ENCODE results near the gene KIF1A.
"Not testable (repeated sequence)": the region's sequence is repeated elsewhere in the genome, so short reads cannot be mapped to it uniquely, and the experiment has no call there.

KIF1A gene

GRCh38 chr2:240683980-240684728 lies 135.9 kb downstream of the KIF1A start:
- H3K4me1 ChIP-seq (ENCODE audit: control insufficient read depth, insufficient read depth, low read length, unreplicated experiment); H3K4me3 ChIP-seq (ENCODE audit: low read depth, low read length); H3K27ac ChIP-seq (ENCODE audit: low read depth, low read length); H2AFZ ChIP-seq (ENCODE audit: low read length, unreplicated experiment); H3K36me3 ChIP-seq (ENCODE audit: insufficient read depth, low read length); H3K79me2 ChIP-seq (ENCODE audit: control insufficient read depth, insufficient read depth, low read length, unreplicated experiment): not testable (repeated sequence)
- H3K27me3 ChIP-seq (ENCODE audit: insufficient read depth, low read length), result peaks cover 23% of the 10 kb centered on the region

GRCh38 chr2:240683329-240683979 lies 136.6 kb downstream of the KIF1A start:
- H3K27ac ChIP-seq (ENCODE audit: low read depth, low read length); H3K36me3 ChIP-seq (ENCODE audit: insufficient read depth, low read length); H3K4me3 ChIP-seq (ENCODE audit: low read depth, low read length); H2AFZ ChIP-seq (ENCODE audit: low read length, unreplicated experiment); H3K4me1 ChIP-seq (ENCODE audit: control insufficient read depth, insufficient read depth, low read length, unreplicated experiment); H3K79me2 ChIP-seq (ENCODE audit: control insufficient read depth, insufficient read depth, low read length, unreplicated experiment): not testable (repeated sequence)
- H3K27me3 ChIP-seq (ENCODE audit: insufficient read depth, low read length), result peaks cover 23% of the 10 kb centered on the region

GRCh38 chr2:240682431-240683224 lies 137.4 kb downstream of the KIF1A start, which contains the start of gene AQP12B:
Gene AQP12B (minus strand): TSS chr2:240682885. CDS start chr2:240682837, 48 bp downstream.
- not testable (repeated sequence) for H3K36me3 ChIP-seq (ENCODE audit: insufficient read depth, low read length); H3K4me1 ChIP-seq (ENCODE audit: control insufficient read depth, insufficient read depth, low read length, unreplicated experiment); H3K27ac ChIP-seq (ENCODE audit: low read depth, low read length); H3K4me3 ChIP-seq (ENCODE audit: low read depth, low read length); H3K79me2 ChIP-seq (ENCODE audit: control insufficient read depth, insufficient read depth, low read length, unreplicated experiment); H2AFZ ChIP-seq (ENCODE audit: low read length, unreplicated experiment)
- H3K27me3 ChIP-seq (ENCODE audit: insufficient read depth, low read length), result peaks cover 23% of the 10 kb centered on the region

- not testable (repeated sequence) for H3K79me2 ChIP-seq (ENCODE audit: control insufficient read depth, insufficient read depth, low read length, unreplicated experiment); H3K4me3 ChIP-seq (ENCODE audit: low read depth, low read length); H3K36me3 ChIP-seq (ENCODE audit: insufficient read depth, low read length)
These were observed 139.8 kb downstream of the KIF1A start for GRCh38 chr2:240680185-240680584.

GRCh38 chr2:240678909-240679308 lies 141.1 kb downstream of the KIF1A start:
- not testable (repeated sequence) for H3K36me3 ChIP-seq (ENCODE audit: insufficient read depth, low read length); H3K27ac ChIP-seq (ENCODE audit: low read depth, low read length); H3K4me3 ChIP-seq (ENCODE audit: low read depth, low read length); H3K79me2 ChIP-seq (ENCODE audit: control insufficient read depth, insufficient read depth, low read length, unreplicated experiment); H3K4me1 ChIP-seq (ENCODE audit: control insufficient read depth, insufficient read depth, low read length, unreplicated experiment); H2AFZ ChIP-seq (ENCODE audit: low read length, unreplicated experiment); H3K27me3 ChIP-seq (ENCODE audit: insufficient read depth, low read length)

More at GRCh38 chr2:240680185-240680584, 139.8 kb downstream of the KIF1A start:
- H3K27me3 ChIP-seq (ENCODE audit: insufficient read depth, low read length); H2AFZ ChIP-seq (ENCODE audit: low read length, unreplicated experiment); H3K4me1 ChIP-seq (ENCODE audit: control insufficient read depth, insufficient read depth, low read length, unreplicated experiment); H3K27ac ChIP-seq (ENCODE audit: low read depth, low read length): not testable (repeated sequence)

GRCh38 chr2:240678043-240678442 lies 142.0 kb downstream of the KIF1A start:
- H3K4me3 ChIP-seq (ENCODE audit: low read depth, low read length); H3K36me3 ChIP-seq (ENCODE audit: insufficient read depth, low read length); H2AFZ ChIP-seq (ENCODE audit: low read length, unreplicated experiment); H3K4me1 ChIP-seq (ENCODE audit: control insufficient read depth, insufficient read depth, low read length, unreplicated experiment); H3K27ac ChIP-seq (ENCODE audit: low read depth, low read length); H3K79me2 ChIP-seq (ENCODE audit: control insufficient read depth, insufficient read depth, low read length, unreplicated experiment): not testable (repeated sequence)
- peaks cover 14% of the 10 kb centered on the region; the same call in 1 of the 2 replicates for H3K27me3 ChIP-seq (ENCODE audit: insufficient read depth, low read length)

- H3K36me3 ChIP-seq (ENCODE audit: insufficient read depth, low read length); H3K27ac ChIP-seq (ENCODE audit: low read depth, low read length); H3K79me2 ChIP-seq (ENCODE audit: control insufficient read depth, insufficient read depth, low read length, unreplicated experiment); H2AFZ ChIP-seq (ENCODE audit: low read length, unreplicated experiment); H3K4me1 ChIP-seq (ENCODE audit: control insufficient read depth, insufficient read depth, low read length, unreplicated experiment); H3K4me3 ChIP-seq (ENCODE audit: low read depth, low read length): not testable (repeated sequence)
- H3K27me3 ChIP-seq (ENCODE audit: insufficient read depth, low read length), result peaks cover 37% of the 10 kb centered on the region
These were observed 144.7 kb downstream of the KIF1A start for GRCh38 chr2:240675345-240675744.

- not testable (repeated sequence) for H2AFZ ChIP-seq (ENCODE audit: low read length, unreplicated experiment); H3K4me1 ChIP-seq (ENCODE audit: control insufficient read depth, insufficient read depth, low read length, unreplicated experiment); H3K79me2 ChIP-seq (ENCODE audit: control insufficient read depth, insufficient read depth, low read length, unreplicated experiment); H3K36me3 ChIP-seq (ENCODE audit: insufficient read depth, low read length); H3K4me3 ChIP-seq (ENCODE audit: low read depth, low read length); H3K27ac ChIP-seq (ENCODE audit: low read depth, low read length)
- peaks cover 44% of the 10 kb centered on the region for H3K27me3 ChIP-seq (ENCODE audit: insufficient read depth, low read length)
These were observed 145.4 kb downstream of the KIF1A start for GRCh38 chr2:240674461-240675184.

GRCh38 chr2:240672701-240673190 lies 147.3 kb downstream of the KIF1A start:
- Histone ChIP-seq H2AFZ (ENCODE audit: low read length, unreplicated experiment) (no peak overlapping the region), H3K27ac (ENCODE audit: low read depth, low read length) (no peak overlapping the region), H3K4me3 (ENCODE audit: low read depth, low read length) (no peak overlapping the region), H3K36me3 (ENCODE audit: insufficient read depth, low read length) (no peaks in the 10 kb centered on the region), H3K27me3 (ENCODE audit: insufficient read depth, low read length) (peaks cover 61% of the 10 kb centered on the region), H3K79me2 (ENCODE audit: control insufficient read depth, insufficient read depth, low read length, unreplicated experiment) (no peaks in the 10 kb centered on the region), H3K4me1 (ENCODE audit: control insufficient read depth, insufficient read depth, low read length, unreplicated experiment) (no peaks in the 10 kb centered on the region)

GRCh38 chr2:240672076-240672700 lies 147.8 kb downstream of the KIF1A start:
- H3K4me1 ChIP-seq (ENCODE audit: control insufficient read depth, insufficient read depth, low read length, unreplicated experiment), result no peaks in the 10 kb centered on the region
- no peak overlapping the region for H2AFZ ChIP-seq (ENCODE audit: low read length, unreplicated experiment)
- H3K27ac ChIP-seq (ENCODE audit: low read depth, low read length), result no peak overlapping the region
- H3K36me3 ChIP-seq (ENCODE audit: insufficient read depth, low read length), result no peaks in the 10 kb centered on the region
- H3K27me3 ChIP-seq (ENCODE audit: insufficient read depth, low read length), result peaks cover 67% of the 10 kb centered on the region
- H3K4me3 ChIP-seq (ENCODE audit: low read depth, low read length), result no peak overlapping the region
- H3K79me2 ChIP-seq (ENCODE audit: control insufficient read depth, insufficient read depth, low read length, unreplicated experiment), result no peaks in the 10 kb centered on the region

Measured in ACC112 (cell line).